MM.1S (cell line): Measurements from ENCODE around the gene CNEP1R1.

Experiments
- EZH2 ChIP-seq: fragments of 300-600 bp; sonication (generic); optimal IDR thresholded peaks from 2 replicates; pipeline ENCODE3; 2017; ENCODE audit warnings: low read depth, mild to moderate bottlenecking, antibody characterized with exemption, low read length, mixed read lengths
- EZH2phosphoT487 ChIP-seq: fragments of 300-600 bp; sonication (generic); IDR thresholded peaks from 2 replicates; pipeline ENCODE4 v1.6.1; 2018; ENCODE audit warnings: antibody characterized with exemption, low read length
- TF ChIP-seq, protein P1 (sequence below): fragments of 300-600 bp; sonication (generic); IDR thresholded peaks from 2 replicates; pipeline ENCODE4 v1.5.1; 2016; ENCODE audit warnings: antibody characterized with exemption, low read length, mixed read lengths

DNA sequence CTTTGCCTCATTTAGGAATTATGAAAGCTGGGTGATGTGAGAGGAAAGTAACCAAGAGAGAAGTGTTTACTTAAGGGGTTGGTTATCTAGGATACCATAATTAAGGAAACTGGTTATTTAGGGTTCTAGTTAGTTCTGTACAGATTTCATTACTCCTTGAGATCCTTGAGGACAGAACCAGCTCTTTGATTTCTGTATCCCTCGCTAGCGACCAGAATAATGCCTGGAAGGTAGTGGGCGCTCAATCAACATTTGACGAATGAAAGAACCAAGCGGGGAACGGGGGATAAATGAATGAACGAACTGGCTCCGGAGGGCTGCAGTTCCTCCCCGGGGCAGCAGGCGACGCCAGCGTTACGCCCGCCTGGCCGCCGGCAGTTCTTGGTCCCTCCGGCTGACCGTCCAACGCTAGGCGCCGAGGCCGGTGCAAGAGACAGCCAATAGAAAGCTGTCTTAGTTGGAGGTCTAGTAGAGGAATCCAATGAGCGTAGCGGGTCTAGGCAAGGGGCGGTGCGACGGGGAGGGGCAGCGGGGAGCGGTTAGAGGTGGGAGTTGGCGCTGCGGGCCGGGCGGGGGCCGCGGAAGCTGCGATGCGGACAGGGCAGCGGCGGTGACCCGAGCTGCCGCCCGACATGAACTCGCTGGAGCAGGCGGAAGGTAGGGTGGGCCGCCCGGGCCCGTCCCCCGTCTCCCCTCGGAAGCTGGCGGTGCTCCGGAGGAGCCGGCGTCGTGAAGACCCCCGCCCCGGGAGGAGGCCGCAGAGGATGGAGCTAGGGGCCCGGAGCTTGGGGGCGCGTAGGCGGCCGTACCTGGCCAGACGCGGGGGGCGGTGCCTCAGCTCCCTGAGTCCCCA lies at the start of gene CNEP1R1:
- TF ChIP-seq EZH2 (no peak), EZH2phosphoT487 (no peak)
- TF ChIP-seq, protein P1, sequence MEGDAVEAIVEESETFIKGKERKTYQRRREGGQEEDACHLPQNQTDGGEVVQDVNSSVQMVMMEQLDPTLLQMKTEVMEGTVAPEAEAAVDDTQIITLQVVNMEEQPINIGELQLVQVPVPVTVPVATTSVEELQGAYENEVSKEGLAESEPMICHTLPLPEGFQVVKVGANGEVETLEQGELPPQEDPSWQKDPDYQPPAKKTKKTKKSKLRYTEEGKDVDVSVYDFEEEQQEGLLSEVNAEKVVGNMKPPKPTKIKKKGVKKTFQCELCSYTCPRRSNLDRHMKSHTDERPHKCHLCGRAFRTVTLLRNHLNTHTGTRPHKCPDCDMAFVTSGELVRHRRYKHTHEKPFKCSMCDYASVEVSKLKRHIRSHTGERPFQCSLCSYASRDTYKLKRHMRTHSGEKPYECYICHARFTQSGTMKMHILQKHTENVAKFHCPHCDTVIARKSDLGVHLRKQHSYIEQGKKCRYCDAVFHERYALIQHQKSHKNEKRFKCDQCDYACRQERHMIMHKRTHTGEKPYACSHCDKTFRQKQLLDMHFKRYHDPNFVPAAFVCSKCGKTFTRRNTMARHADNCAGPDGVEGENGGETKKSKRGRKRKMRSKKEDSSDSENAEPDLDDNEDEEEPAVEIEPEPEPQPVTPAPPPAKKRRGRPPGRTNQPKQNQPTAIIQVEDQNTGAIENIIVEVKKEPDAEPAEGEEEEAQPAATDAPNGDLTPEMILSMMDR: peak; percentile 99
